ENCODE data around the gene RNF126. TPM values are rescaled to one million over a fixed set of nuclear protein-coding genes. Genes with fewer than 3 reads are reported as not detected.

The RNF126 gene
- total RNA-seq, 1 donor from 2014 or later, result 40.8 TPM

DNA sequence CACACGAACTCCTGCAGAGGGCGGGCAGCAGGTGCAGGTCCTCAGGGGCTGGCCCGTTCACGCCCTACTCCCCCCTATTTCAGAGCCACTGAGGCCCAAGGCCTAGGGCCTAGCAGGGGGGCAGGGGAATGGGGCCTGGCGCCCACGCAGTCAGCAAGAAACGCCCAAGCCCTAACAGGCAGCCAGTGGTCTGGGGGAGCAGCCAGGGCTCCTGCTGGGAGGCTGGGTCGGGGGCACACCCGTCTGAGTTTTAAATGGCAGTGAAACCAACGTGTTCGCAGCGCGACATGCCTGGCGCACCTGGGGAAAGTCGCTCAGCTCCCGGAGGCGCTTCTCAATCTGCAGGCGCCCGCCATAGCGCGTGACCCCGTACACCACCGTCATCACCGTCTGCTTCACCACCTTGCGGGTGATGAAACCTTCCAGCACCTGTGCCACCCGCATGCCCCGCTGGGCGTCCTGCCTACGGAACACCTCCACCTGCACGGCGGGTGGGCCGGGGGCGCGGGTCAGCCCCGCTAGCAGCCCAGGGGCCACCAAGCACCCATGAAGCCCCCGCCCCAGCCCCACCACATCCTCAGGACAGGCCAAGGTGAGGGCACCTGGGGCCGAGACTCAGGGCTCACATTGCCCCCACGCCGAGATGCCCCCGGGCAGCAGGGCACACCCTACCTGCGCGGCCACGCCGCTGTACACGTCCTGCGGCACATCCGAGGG lies 43.6 kb downstream of the RNF126 start:
- Mint-ChIP-seq H3K4me1 (ENCODE audit: unreplicated experiment) (peaks cover 12% of the 10 kb centered on the region), H3K36me3 (ENCODE audit: unreplicated experiment) (peaks cover 15% of the 10 kb centered on the region)

GRCh38 chr19:618674-619285 lies 44.2 kb downstream of the RNF126 start:
- no peak for TF ChIP-seq CTCF (IDR thresholded peaks at IDR 0.05)
- Mint-ChIP-seq H3K27me3 (ENCODE audit: unreplicated experiment) (no peaks in the 10 kb centered on the region), H3K27ac (ENCODE audit: unreplicated experiment) (no peak overlapping the region), H3K36me3 (ENCODE audit: unreplicated experiment) (peaks cover 20% of the 10 kb centered on the region), H3K4me1 (ENCODE audit: unreplicated experiment) (peaks cover 5% of the 10 kb centered on the region), H3K4me3 (ENCODE audit: unreplicated experiment) (no peak overlapping the region), H3K9me3 (ENCODE audit: unreplicated experiment) (no peaks in the 10 kb centered on the region)
- no peak for DNase-seq (ENCODE audit: extremely low spot score, unreplicated experiment)

More for the DNA sequence above, 43.6 kb downstream of the RNF126 start:
- Mint-ChIP-seq H3K4me3 (ENCODE audit: unreplicated experiment) (no peak overlapping the region), H3K27ac (ENCODE audit: unreplicated experiment) (no peak overlapping the region), H3K9me3 (ENCODE audit: unreplicated experiment) (no peaks in the 10 kb centered on the region), H3K27me3 (ENCODE audit: unreplicated experiment) (no peaks in the 10 kb centered on the region)
- no peak for TF ChIP-seq CTCF (IDR thresholded peaks at IDR 0.05)
- DNase-seq (ENCODE audit: extremely low spot score, unreplicated experiment), result no peak

DNA sequence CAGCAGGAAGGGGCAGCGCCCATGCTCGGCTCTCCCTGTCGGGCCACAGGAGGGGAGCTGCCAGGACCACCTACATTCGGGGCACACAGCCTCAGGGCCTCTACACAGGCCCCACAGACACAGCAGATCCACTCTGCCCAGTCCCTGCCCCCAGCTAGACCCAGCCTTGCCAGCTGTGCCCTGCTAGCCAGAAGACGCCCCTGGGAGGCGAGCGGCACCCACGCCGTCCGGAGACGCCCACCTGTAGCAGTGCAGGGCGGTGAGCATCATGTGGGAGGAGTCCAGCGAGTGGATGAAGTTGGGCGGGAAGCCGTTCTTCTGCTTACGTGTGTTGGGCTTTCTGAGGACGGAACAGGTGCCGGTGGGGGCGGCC lies 44.8 kb downstream of the RNF126 start:
- Mint-ChIP-seq H3K4me1 (ENCODE audit: unreplicated experiment) (no peaks in the 10 kb centered on the region), H3K9me3 (ENCODE audit: unreplicated experiment) (no peaks in the 10 kb centered on the region), H3K27me3 (ENCODE audit: unreplicated experiment) (no peaks in the 10 kb centered on the region), H3K4me3 (ENCODE audit: unreplicated experiment) (no peak overlapping the region), H3K36me3 (ENCODE audit: unreplicated experiment) (peaks cover 20% of the 10 kb centered on the region), H3K27ac (ENCODE audit: unreplicated experiment) (no peak overlapping the region)
- no peak for DNase-seq (ENCODE audit: extremely low spot score, unreplicated experiment)
- no peak for TF ChIP-seq CTCF (IDR thresholded peaks at IDR 0.05)

DNA sequence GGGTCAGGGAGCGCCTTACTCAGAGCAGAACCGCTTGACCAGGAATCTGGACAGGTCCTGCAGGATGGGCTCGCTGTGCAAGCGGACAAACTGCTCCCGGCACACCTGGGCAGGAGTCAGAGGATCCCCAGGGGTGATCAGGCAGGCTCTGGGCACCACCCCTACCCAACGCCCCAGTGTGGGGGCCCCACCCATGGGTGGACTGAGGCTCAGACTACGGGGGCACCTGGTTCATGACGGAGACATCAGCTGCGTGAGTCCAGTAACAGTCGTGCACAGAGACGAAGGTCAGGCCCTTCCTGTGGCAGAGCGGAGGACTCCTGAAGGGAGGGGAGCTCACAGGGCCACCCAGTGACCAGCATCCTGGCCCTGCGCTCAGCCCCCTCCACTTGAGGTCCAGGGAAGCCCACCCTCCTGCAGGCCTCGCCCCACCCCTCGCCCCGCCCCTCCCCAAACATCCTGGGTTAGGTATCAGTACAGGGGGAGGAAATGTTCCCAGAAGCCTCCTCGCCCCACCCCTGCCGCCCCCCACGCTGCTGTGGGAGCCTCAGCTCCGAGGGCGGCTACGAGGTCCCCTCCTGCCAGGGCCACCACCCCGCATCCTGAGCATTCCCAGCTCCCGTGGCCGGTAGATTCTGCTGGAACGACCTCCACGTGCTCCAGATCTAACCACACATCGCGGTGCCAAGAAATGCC lies 45.3 kb downstream of the RNF126 start:
- no peaks in the 10 kb centered on the region for H3K4me1 Mint-ChIP-seq (ENCODE audit: unreplicated experiment)
- H3K36me3 Mint-ChIP-seq (ENCODE audit: unreplicated experiment), result peaks cover 23% of the 10 kb centered on the region
- H3K4me3 Mint-ChIP-seq (ENCODE audit: unreplicated experiment), result no peak overlapping the region
- H3K27ac Mint-ChIP-seq (ENCODE audit: unreplicated experiment), result no peak overlapping the region
- DNase-seq (ENCODE audit: extremely low spot score, unreplicated experiment), result no peak
- H3K27me3 Mint-ChIP-seq (ENCODE audit: unreplicated experiment), result no peaks in the 10 kb centered on the region
- TF ChIP-seq CTCF (IDR thresholded peaks at IDR 0.05), result no peak
- H3K9me3 Mint-ChIP-seq (ENCODE audit: unreplicated experiment), result no peaks in the 10 kb centered on the region
